ENCODE measurements around the gene SPATA31D3.

- TF ChIP-seq CTCF (IDR thresholded peaks at IDR 0.05) (no peak), POLR2AphosphoS5 (IDR thresholded peaks at IDR 0.05; ENCODE audit: low read depth, low read length) (no peak), SIN3A (IDR thresholded peaks at IDR 0.05; ENCODE audit: borderline replicate concordance, insufficient read depth, low read depth, low read length) (no peak)
Observed at GRCh38 chr9:81955625-81956024, 12.3 kb downstream of the SPATA31D3 start.
